Neutrophil (primary cell): ENCODE measurements around the gene LRMDA.

ENCODE experiments used
- H3K27ac ChIP-seq: fragments of 200-600 bp; sonication (generic); 2 replicates; pipeline ENCODE4 v1.5.1; 2016; ENCODE audit warnings: mild to moderate bottlenecking, moderate library complexity
- H3K27me3 ChIP-seq: fragments of 200-600 bp; sonication (generic); 2 replicates; pipeline ENCODE4 v1.6.0; 2016; ENCODE audit warnings: mild to moderate bottlenecking
- H3K36me3 ChIP-seq: fragments of 200-600 bp; sonication (generic); 2 replicates; pipeline ENCODE4 v1.5.1; 2017
- H3K4me1 ChIP-seq, 2 experiments: fragments of 200-600 bp in 1 of 2; sonication (generic) in 1 of 2; 1 replicate in 1 of 2; 2 replicates in 1 of 2; pipeline versions ENCODE4 v1.5.1 to v1.6.1; 2013 to 2016; ENCODE audit warnings: low read depth in 1 of 2, low read length in 1 of 2, mild to moderate bottlenecking in 1 of 2, moderate library complexity in 1 of 2; ENCODE audit not compliant: control insufficient read depth in 1 of 2, insufficient read depth in 1 of 2
- H3K4me3 ChIP-seq, 2 experiments: fragments of 200-600 bp in 1 of 2; sonication (generic) in 1 of 2; 1 replicate in 1 of 2; 2 replicates in 1 of 2; pipeline ENCODE4 v1.5.1; 2013 to 2016; ENCODE audit warnings: low read depth in 1 of 2, low read length in 1 of 2, mild to moderate bottlenecking in 1 of 2, moderate library complexity in 1 of 2
- H3K9me3 ChIP-seq: fragments of 200-600 bp; sonication (generic); 2 replicates; pipeline ENCODE4 v1.5.1; 2016
- CTCF ChIP-seq: fragments of 200-600 bp; sonication (generic); IDR thresholded peaks from 2 replicates; pipeline ENCODE4 v1.5.1; 2016; ENCODE audit warnings: antibody characterized with exemption

LRMDA gene

GRCh38 chr10:76209135-76209534, 777.7 kb downstream of the LRMDA start:
- Histone ChIP-seq H3K27ac (no peak overlapping the region), H3K9me3 (no peaks in the 10 kb centered on the region), H3K27me3 (no peaks in the 10 kb centered on the region), H3K4me3 (no peak overlapping the region), H3K4me1 (no peaks in the 10 kb centered on the region), H3K36me3 (no peaks in the 10 kb centered on the region)
- no peak for TF ChIP-seq CTCF

DNA sequence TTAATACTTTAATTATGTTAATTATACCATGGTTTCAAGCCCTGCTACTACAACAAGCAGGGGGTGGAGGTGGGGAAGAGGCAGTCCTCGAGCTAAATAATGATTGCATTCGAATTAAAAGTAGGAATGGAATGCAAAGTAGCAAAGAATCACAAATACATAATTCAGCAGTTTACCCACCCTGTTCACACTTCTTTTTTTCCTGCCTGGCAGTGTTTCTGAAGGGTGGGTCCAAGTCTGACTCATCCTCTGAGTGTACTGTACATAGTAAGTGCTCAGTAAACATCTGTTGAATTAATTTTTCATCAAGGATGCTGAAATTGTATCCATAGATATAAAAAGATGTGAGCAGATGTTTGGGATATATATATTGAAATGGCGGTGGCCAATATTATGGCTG, 778.8 kb downstream of the LRMDA start:
- H3K36me3 ChIP-seq, result no peaks in the 10 kb centered on the region
- no peak overlapping the region for H3K27ac ChIP-seq
- TF ChIP-seq CTCF, result no peak
- H3K4me3 ChIP-seq, result no peak overlapping the region
- H3K9me3 ChIP-seq, result no peaks in the 10 kb centered on the region
- no peaks in the 10 kb centered on the region for H3K4me1 ChIP-seq
- no peaks in the 10 kb centered on the region for H3K27me3 ChIP-seq

GRCh38 chr10:76211691-76212090, 780.3 kb downstream of the LRMDA start:
- Histone ChIP-seq H3K4me1 (no peaks in the 10 kb centered on the region), H3K36me3 (no peaks in the 10 kb centered on the region), H3K27me3 (no peaks in the 10 kb centered on the region), H3K9me3 (no peaks in the 10 kb centered on the region), H3K4me3 (no peak overlapping the region), H3K27ac (no peak overlapping the region)
- no peak for TF ChIP-seq CTCF

DNA sequence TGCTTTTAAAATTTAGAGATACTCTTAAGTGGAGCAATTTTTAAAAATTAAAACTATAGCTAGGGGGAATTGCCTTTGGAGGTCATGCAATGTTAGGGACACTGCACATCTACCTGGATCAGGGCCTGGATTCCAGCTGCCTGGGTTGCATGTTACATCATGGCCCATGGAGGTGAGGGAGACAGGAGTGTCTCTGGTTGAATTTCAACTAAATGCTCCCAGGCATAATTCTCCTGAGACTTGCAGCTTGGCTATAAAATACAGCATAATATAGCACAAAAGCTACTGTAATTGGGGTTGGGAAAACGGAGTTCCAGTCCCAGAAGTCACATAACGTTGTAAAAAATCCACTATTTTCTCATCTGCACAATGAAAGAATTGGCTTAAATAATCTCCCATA, 782.5 kb downstream of the LRMDA start:
- Histone ChIP-seq H3K27me3 (no peaks in the 10 kb centered on the region), H3K9me3 (no peaks in the 10 kb centered on the region), H3K4me3 (no peak overlapping the region), H3K27ac (no peak overlapping the region), H3K4me1 (no peaks in the 10 kb centered on the region), H3K36me3 (no peaks in the 10 kb centered on the region)
- no peak for TF ChIP-seq CTCF

DNA sequence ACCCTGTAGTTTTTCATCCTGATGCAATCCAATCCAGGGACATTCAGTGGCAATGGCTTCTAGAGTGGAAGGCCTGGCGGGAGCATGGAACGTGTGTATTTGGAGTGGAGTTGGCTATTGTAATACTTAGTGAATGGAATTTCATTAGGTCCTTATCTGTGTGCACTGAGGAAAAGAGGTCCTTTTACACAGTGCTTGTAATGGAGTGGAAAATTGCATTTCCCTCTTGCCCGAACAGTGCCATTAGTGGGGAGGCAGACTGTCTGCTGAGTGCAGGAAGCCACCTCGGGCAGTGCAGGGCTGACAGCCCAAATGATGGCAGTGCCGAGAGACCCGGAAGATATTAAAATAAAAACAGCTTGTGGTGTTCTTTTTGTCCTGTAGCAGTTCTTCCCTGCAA, 786.6 kb downstream of the LRMDA start:
- Histone ChIP-seq H3K9me3 (no peaks in the 10 kb centered on the region), H3K27me3 (no peaks in the 10 kb centered on the region), H3K36me3 (no peaks in the 10 kb centered on the region), H3K27ac (no peak overlapping the region), H3K4me1 (no peaks in the 10 kb centered on the region), H3K4me3 (no peak overlapping the region)
- TF ChIP-seq CTCF, result no peak

DNA sequence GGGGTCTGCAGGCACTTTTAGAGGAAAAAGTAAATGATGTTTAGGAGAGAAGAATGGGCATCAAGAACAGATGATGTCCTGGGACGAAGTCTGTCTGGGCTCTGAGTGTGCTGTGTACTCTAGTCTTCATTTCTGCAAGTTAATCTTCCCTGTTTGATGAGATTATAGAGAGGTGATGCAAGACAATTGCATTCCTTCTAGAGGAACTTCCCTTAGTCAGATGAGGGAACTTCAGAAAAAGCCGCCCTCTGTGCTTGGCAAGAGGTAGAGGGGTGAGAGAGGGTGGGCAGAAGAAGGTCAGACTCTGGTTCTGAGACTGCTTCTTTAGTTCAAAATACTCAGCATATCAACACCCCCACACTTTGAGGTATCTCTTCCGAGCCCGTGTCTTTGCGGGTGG, 797.9 kb downstream of the LRMDA start:
- H3K36me3 ChIP-seq, result no peaks in the 10 kb centered on the region
- H3K27me3 ChIP-seq, result no peaks in the 10 kb centered on the region
- no peak for TF ChIP-seq CTCF
- no peaks in the 10 kb centered on the region for H3K4me1 ChIP-seq
- H3K4me3 ChIP-seq, result no peak overlapping the region
- H3K9me3 ChIP-seq, result no peaks in the 10 kb centered on the region
- H3K27ac ChIP-seq, result no peak overlapping the region
